H1 (cell line): Measurements from ENCODE around the gene UVRAG. TPM values are rescaled to one million over a fixed set of nuclear protein-coding genes. Genes with fewer than 3 reads are reported as not detected.
A peak's percentile ranks its signal among the peaks of the same experiment; 100 is the strongest.

Source experiments
- CTCF ChIA-PET: fragments of 300-600 bp; sonication (Branson Sonifier 250); formaldehyde crosslinking; loops from one replicate; lab custom pipeline; 2021; ENCODE audit not compliant: partially characterized antibody; lab: Charles Lee
- POLR2A ChIA-PET: fragments of 300-600 bp; sonication (Branson Sonifier 250); formaldehyde crosslinking; loops from one replicate; lab custom pipeline; 2021; ENCODE audit warnings: inconsistent platforms; ENCODE audit not compliant: partially characterized antibody; lab: Charles Lee
- DNase-seq, 2 experiments: peaks; one replicate each; pipeline versions ENCODE4 v3.0.0 to v3.0.0-alpha.2; 2010 to 2022; ENCODE audit warnings: low spot score in 2 of 2, low read depth in 1 of 2, mixed read lengths in 1 of 2
- FAIRE-seq: peaks from 2 replicates; lab custom pipeline; 2011; peaks lifted over from hg19 to GRCh38; lab: Jason Lieb, UNC
- H2AFZ ChIP-seq: 2 replicates; pipeline ENCODE4 v1.8.1; 2012; ENCODE audit warnings: low read length, inconsistent platforms
- H2AK5ac ChIP-seq: 2 replicates; pipeline ENCODE4 v1.6.1; 2013; ENCODE audit warnings: low read depth, low read length
- H2BK120ac ChIP-seq: replicated peaks from 2 replicates; pipeline ENCODE3; 2013; ENCODE audit warnings: low read depth, low read length, inconsistent platforms
- H2BK12ac ChIP-seq: 2 replicates; pipeline ENCODE4 v1.6.1; 2013; ENCODE audit warnings: low read depth, low read length
- H2BK15ac ChIP-seq: 2 replicates; pipeline ENCODE4 v1.6.1; 2013; ENCODE audit warnings: low read length
- H2BK20ac ChIP-seq: 2 replicates; pipeline ENCODE4 v1.6.1; 2013; ENCODE audit warnings: low read length
- H2BK5ac ChIP-seq: 2 replicates; pipeline ENCODE4 v1.6.1; 2013; ENCODE audit warnings: low read depth, low read length
- H3K14ac ChIP-seq: 2 replicates; pipeline ENCODE4 v1.6.1; 2013; ENCODE audit warnings: inconsistent platforms; ENCODE audit not compliant: insufficient read length
- H3K18ac ChIP-seq: 2 replicates; pipeline ENCODE4 v1.6.1; 2013; ENCODE audit warnings: low read length; ENCODE audit errors: extremely low read depth
- H3K23ac ChIP-seq: 2 replicates; pipeline ENCODE4 v1.6.1; 2013; ENCODE audit warnings: inconsistent platforms; ENCODE audit not compliant: insufficient read length
- H3K23me2 ChIP-seq: 2 replicates; pipeline ENCODE4 v1.6.1; 2013; ENCODE audit warnings: low read depth, low read length
- H3K27ac ChIP-seq: 2 replicates; pipeline ENCODE4 v1.6.1; 2011; ENCODE audit warnings: low read depth, low read length, inconsistent platforms
- H3K27me3 ChIP-seq, 4 experiments: replicated peaks in 1 of 4; 1 replicate in 1 of 4; 2 replicates in 3 of 4; pipeline versions ENCODE4 v1.6.1 to v1.8.1; 2011 to 2013; ENCODE audit warnings: low read length in 3 of 4, mild to moderate bottlenecking in 3 of 4, inconsistent platforms in 2 of 4, mixed read lengths in 2 of 4, moderate library complexity in 1 of 4; ENCODE audit not compliant: control insufficient read depth in 3 of 4, insufficient read depth in 3 of 4; ENCODE audit errors: extremely low read depth in 1 of 4
- H3K36me3 ChIP-seq, 4 experiments: 2 replicates each; pipeline versions ENCODE4 v1.6.1 to v1.8.1; 2011 to 2013; ENCODE audit warnings: mild to moderate bottlenecking in 4 of 4, low read length in 3 of 4, moderate library complexity in 2 of 4, control low read depth in 1 of 4, inconsistent platforms in 1 of 4; ENCODE audit not compliant: insufficient read depth in 4 of 4, control insufficient read depth in 2 of 4
- H3K4ac ChIP-seq: replicated peaks from 2 replicates; pipeline ENCODE3; 2013; ENCODE audit warnings: low read length, low read depth, mixed read lengths, inconsistent platforms; ENCODE audit not compliant: insufficient read length
- H3K4me1 ChIP-seq, 4 experiments: replicated peaks in 1 of 4; 1 replicate in 1 of 4; 2 replicates in 3 of 4; pipeline versions ENCODE4 v1.6.1 to v1.8.1; 2011 to 2013; ENCODE audit warnings: low read length in 3 of 4, inconsistent platforms in 2 of 4, mixed read lengths in 1 of 4; ENCODE audit not compliant: insufficient read depth in 4 of 4, control insufficient read depth in 3 of 4
- H3K4me2 ChIP-seq, 2 experiments: 2 replicates each; pipeline versions ENCODE4 v1.6.1 to v1.8.1; 2011 to 2013; ENCODE audit warnings: low read depth in 2 of 2, low read length in 2 of 2, control low read depth in 1 of 2, inconsistent platforms in 1 of 2, mild to moderate bottlenecking in 1 of 2; ENCODE audit not compliant: insufficient read depth in 1 of 2
- H3K4me3 ChIP-seq, 4 experiments: fragments of 200-600, 300-600 bp in 1 of 4; sonication (generic), shearing (Covaris generic), sonication (Bioruptor Twin) in 1 of 4; 2 replicates each; pipeline versions ENCODE4 v1.5.1 to v1.8.1; 2011 to 2016; ENCODE audit warnings: low read length in 4 of 4, low read depth in 3 of 4, control low read depth in 2 of 4, inconsistent platforms in 2 of 4, mild to moderate bottlenecking in 2 of 4, mixed read lengths in 1 of 4, moderate library complexity in 1 of 4; ENCODE audit not compliant: insufficient read depth in 2 of 4; ENCODE audit errors: extremely low read depth in 1 of 4
- H3K56ac ChIP-seq: replicated peaks from 2 replicates; pipeline ENCODE3; 2013; ENCODE audit warnings: low read depth, mild to moderate bottlenecking, mixed read lengths, low read length, inconsistent platforms; ENCODE audit not compliant: insufficient read length
- H3K79me1 ChIP-seq: 2 replicates; pipeline ENCODE4 v1.6.1; 2013; ENCODE audit warnings: low read depth, low read length, control low read depth
- H3K79me2 ChIP-seq, 2 experiments: 2 replicates each; pipeline versions ENCODE4 v1.6.1 to v1.8.1; 2012 to 2013; ENCODE audit warnings: low read length in 2 of 2, mild to moderate bottlenecking in 2 of 2, inconsistent platforms in 1 of 2; ENCODE audit not compliant: insufficient read depth in 2 of 2, control insufficient read depth in 1 of 2
- H3K9ac ChIP-seq, 4 experiments: replicated peaks in 1 of 4; 1 replicate in 1 of 4; 2 replicates in 3 of 4; pipeline versions ENCODE4 v1.6.1 to v1.8.1; 2011 to 2013; ENCODE audit warnings: low read depth in 3 of 4, low read length in 3 of 4, control low read depth in 2 of 4, mild to moderate bottlenecking in 2 of 4, moderate library complexity in 2 of 4, inconsistent platforms in 1 of 4; ENCODE audit errors: extremely low read depth in 1 of 4
- H3K9me3 ChIP-seq, 2 experiments: 2 replicates each; pipeline versions ENCODE4 v1.6.1 to v1.8.1; 2012 to 2013; ENCODE audit warnings: mild to moderate bottlenecking in 2 of 2, moderate library complexity in 2 of 2, control low read depth in 1 of 2, inconsistent platforms in 1 of 2, low read depth in 1 of 2, low read length in 1 of 2, mixed read lengths in 1 of 2; ENCODE audit not compliant: insufficient read depth in 2 of 2
- H4K20me1 ChIP-seq, 2 experiments: replicated peaks in 1 of 2; 2 replicates each; pipeline versions ENCODE3 to v1.8.1; 2011 to 2013; ENCODE audit warnings: inconsistent platforms in 2 of 2, low read length in 2 of 2, mild to moderate bottlenecking in 1 of 2; ENCODE audit not compliant: insufficient read depth in 2 of 2, control insufficient read depth in 1 of 2
- H4K5ac ChIP-seq: 2 replicates; pipeline ENCODE4 v1.6.1; 2013; ENCODE audit warnings: low read length, low read depth, mixed read lengths, inconsistent platforms; ENCODE audit not compliant: insufficient read length
- H4K8ac ChIP-seq: 2 replicates; pipeline ENCODE4 v1.8.0; 2013; ENCODE audit warnings: mild to moderate bottlenecking, moderate library complexity, low read length, inconsistent platforms; ENCODE audit not compliant: insufficient read depth; ENCODE audit errors: extremely low read depth
- H4K91ac ChIP-seq: replicated peaks from 2 replicates; pipeline ENCODE3; 2013; ENCODE audit warnings: low read length, mixed read lengths, inconsistent platforms; ENCODE audit not compliant: insufficient read length
- ASH2L ChIP-seq: fragments of 200-600, 300-600 bp; sonication (generic); IDR thresholded peaks from one replicate; pipeline ENCODE4 v1.7.1; 2017; ENCODE audit warnings: low read length
- BCL11A ChIP-seq, 2 experiments: IDR thresholded peaks; one replicate each; pipeline ENCODE4 v1.6.1; 2011; ENCODE audit warnings: low read depth in 2 of 2, low read length in 2 of 2, mild to moderate bottlenecking in 2 of 2
- BRCA1 ChIP-seq: IDR thresholded peaks from 2 replicates; pipeline ENCODE4 v1.6.1; 2012; ENCODE audit warnings: low read depth, low read length, improper control_type of control experiment
- WGBS, 2 experiments: shearing (Covaris generic) in 1 of 2; methylation state at CpG; one replicate each; pipeline versions ENCODE4 v1.1.6 to v1.1.7; 2013 to 2015; ENCODE audit warnings: low lambda C conversion rate in 2 of 2, mixed read lengths in 2 of 2, inconsistent platforms in 1 of 2, low coverage in 1 of 2, missing lambda C conversion rate in 1 of 2; ENCODE audit not compliant: insufficient replicate concordance in 2 of 2, insufficient coverage in 1 of 2, insufficient read length in 1 of 2; ENCODE audit errors: extremely low coverage in 1 of 2, missing lambda C conversion rate in 1 of 2; 5-methylcytosine and 5-hydroxymethylcytosine counted together
- polyA plus RNA-seq, 7 experiments: library from polyadenylated mRNA; depleted of rRNA in 3 of 7; stranded (reverse) in 5 of 7; unstranded in 2 of 7; fragments of >200 nt in 5 of 7; fragments of 200-250 nt in 2 of 7; gene quantifications; 1 replicate in 5 of 7; 2 replicates in 1 of 7; 4 replicates in 1 of 7; pipeline versions ENCODE4 v1.2.1 to v1.2.3, GENCODE V29; 2011 to 2013; ENCODE audit warnings: missing spikeins in 2 of 7, mixed read lengths in 2 of 7
- total RNA-seq: library from RNA; stranded (reverse); fragmentation: NEBNext Ultra II Directional; extraction: Animal tissue kit (Norgen Biotek cat#: 25700); gene quantifications from 2 replicates; pipeline ENCODE4 v1.2.1, GENCODE V29; 2021

The UVRAG gene
- total and polyA plus RNA-seq, 2 of the 8 experiments (the other 6 are each of a cell fraction or from before 2014, with no cell fraction given), result 5.5 to 14.7 TPM

DNA sequence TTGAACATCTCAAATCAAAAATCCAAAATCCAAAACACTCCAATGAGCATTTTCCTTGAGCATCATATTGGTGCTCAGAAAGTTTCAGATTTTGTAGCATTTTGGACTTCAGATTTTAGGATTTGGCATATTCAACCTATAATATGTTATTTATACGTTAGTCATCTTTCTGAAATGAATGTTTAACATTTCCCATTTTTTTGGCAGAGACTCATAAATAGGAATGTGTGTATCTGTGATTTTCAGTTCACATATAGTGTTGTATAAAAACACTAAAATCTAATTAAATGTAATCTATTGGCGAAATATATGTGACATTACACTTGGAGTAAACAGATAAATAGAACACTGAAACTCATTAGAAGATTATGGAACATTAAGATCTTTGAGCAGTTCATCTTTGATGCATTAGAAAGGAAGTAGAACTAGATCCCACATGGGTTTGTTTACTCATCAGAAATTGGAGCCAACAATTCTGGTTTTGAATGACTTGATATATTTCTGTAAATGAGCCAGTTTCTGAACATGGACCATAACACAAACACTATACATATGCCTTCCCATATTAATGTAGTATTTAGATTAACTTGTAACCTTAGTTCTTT, 153.1 kb downstream of the UVRAG start:
- H2BK12ac ChIP-seq, result no peak overlapping the region
- no peak overlapping the region for H3K56ac ChIP-seq
- H2BK120ac ChIP-seq, result no peak overlapping the region
- ChIA-PET CTCF (no interaction called here), POLR2A (interaction anchor here (2.1 kb wide), 1 partner anchor 11 kb away, joined by 10 read pairs; no protein-coding TSS in a partner anchor)
- no peaks in the 10 kb centered on the region for H3K36me3 ChIP-seq
- no peak overlapping the region for H2AFZ ChIP-seq
- no peaks in the 10 kb centered on the region for H3K79me2 ChIP-seq
- H2BK5ac ChIP-seq, result no peak overlapping the region
- no peak overlapping the region for H2AK5ac ChIP-seq
- no peak overlapping the region for H3K4ac ChIP-seq
- H3K9me3 ChIP-seq, result peaks cover 0 to 2% of the 10 kb centered on the region in 2 experiments; a peak in 1 of 4 replicates
- TF ChIP-seq BRCA1 (no peak), ASH2L (no peak), BCL11A (IDR thresholded peaks at IDR 0.05; ENCODE audit: low read depth in 2 of 2, low read length in 2 of 2) (no peak)
- no peaks in the 10 kb centered on the region; a peak in 1 of 7 replicates for H3K4me1 ChIP-seq
- no peak overlapping the region for H3K18ac ChIP-seq
- no peak overlapping the region for H2BK20ac ChIP-seq
- H4K91ac ChIP-seq, result no peak overlapping the region
- peaks cover 0 to 2% of the 10 kb centered on the region in 2 experiments for H4K20me1 ChIP-seq
- H4K8ac ChIP-seq, result no peak overlapping the region
- no peak overlapping the region for H3K4me2 ChIP-seq
- no peak overlapping the region for H3K9ac ChIP-seq
- H4K5ac ChIP-seq, result no peak overlapping the region
- WGBS, 2 experiments, result 83% methylated on average over 2 of the region's 2 CpGs; no CpG with 5 or more reads in 1 of the 2 experiments
- no peaks in the 10 kb centered on the region for H3K23me2 ChIP-seq
- H2BK15ac ChIP-seq, result no peak overlapping the region
- H3K4me3 ChIP-seq, result no peak overlapping the region
- DNase-seq, result no peak
- H3K27me3 ChIP-seq, result no peaks in the 10 kb centered on the region
- H3K14ac ChIP-seq, result no peak overlapping the region
- no peaks in the 10 kb centered on the region for H3K79me1 ChIP-seq
- FAIRE-seq, result peak; percentile 36
- H3K27ac ChIP-seq, result no peak overlapping the region
- H3K23ac ChIP-seq, result no peak overlapping the region
